Trophoblast cell (in vitro differentiated cells and primary cell): ENCODE measurements around the gene CD2AP.

ENCODE experiments used
- DNase-seq, 2 donors: peaks; one replicate each; pipeline ENCODE4 v3.0.0-alpha.2; 2016
- H2AFZ ChIP-seq: 2 replicates; pipeline ENCODE4 v1.6.1; 2013; ENCODE audit warnings: low read length, moderate library complexity, mild to moderate bottlenecking; ENCODE audit not compliant: insufficient read depth, poor library complexity
- H2AK5ac ChIP-seq: 2 replicates; pipeline ENCODE4 v1.6.1; 2013; ENCODE audit warnings: mild to moderate bottlenecking, low read length
- H2BK120ac ChIP-seq: 2 replicates; pipeline ENCODE4 v1.6.1; 2013; ENCODE audit warnings: low read length, mild to moderate bottlenecking, moderate library complexity; ENCODE audit not compliant: insufficient read depth, poor library complexity
- H2BK12ac ChIP-seq: 2 replicates; pipeline ENCODE4 v1.6.1; 2013; ENCODE audit warnings: mild to moderate bottlenecking, low read length, moderate library complexity
- H2BK5ac ChIP-seq: 2 replicates; pipeline ENCODE4 v1.6.1; 2013; ENCODE audit warnings: low read length, low read depth, moderate library complexity, mild to moderate bottlenecking; ENCODE audit not compliant: poor library complexity
- H3K14ac ChIP-seq: 2 replicates; pipeline ENCODE4 v1.6.1; 2013; ENCODE audit warnings: mild to moderate bottlenecking, low read length
- H3K18ac ChIP-seq: 2 replicates; pipeline ENCODE4 v1.6.1; 2013; ENCODE audit warnings: mild to moderate bottlenecking, low read length
- H3K23ac ChIP-seq: 2 replicates; pipeline ENCODE4 v1.6.1; 2013; ENCODE audit warnings: low read length
- H3K27ac ChIP-seq: 2 replicates; pipeline ENCODE4 v1.5.1; 2013; ENCODE audit warnings: low read depth, mild to moderate bottlenecking, inconsistent platforms, low read length, moderate library complexity
- H3K27me3 ChIP-seq: 2 replicates; pipeline ENCODE4 v1.6.1; 2013; ENCODE audit warnings: inconsistent platforms, mild to moderate bottlenecking, low read length, moderate library complexity; ENCODE audit not compliant: insufficient read depth
- H3K36me3 ChIP-seq, 2 experiments: 1 replicate in 1 of 2; 2 replicates in 1 of 2; pipeline ENCODE4 v1.6.1; 2013; ENCODE audit warnings: low read length in 2 of 2, mild to moderate bottlenecking in 2 of 2, moderate library complexity in 1 of 2; ENCODE audit not compliant: insufficient read depth in 2 of 2, control insufficient read depth in 1 of 2
- H3K4ac ChIP-seq: 2 replicates; pipeline ENCODE4 v1.6.1; 2013; ENCODE audit warnings: low read depth, mild to moderate bottlenecking, low read length, moderate library complexity
- H3K4me1 ChIP-seq, 2 experiments: 1 replicate in 1 of 2; 2 replicates in 1 of 2; pipeline ENCODE4 v1.6.1; 2013; ENCODE audit warnings: low read length in 2 of 2, mild to moderate bottlenecking in 2 of 2, moderate library complexity in 1 of 2; ENCODE audit not compliant: insufficient read depth in 2 of 2, control insufficient read depth in 1 of 2
- H3K4me2 ChIP-seq: 2 replicates; pipeline ENCODE4 v1.6.1; 2013; ENCODE audit warnings: inconsistent platforms, mild to moderate bottlenecking, low read length, moderate library complexity
- H3K4me3 ChIP-seq: 2 replicates; pipeline ENCODE4 v1.5.1; 2013; ENCODE audit warnings: mild to moderate bottlenecking, low read depth, low read length, inconsistent platforms
- H3K79me1 ChIP-seq: one replicate; pipeline ENCODE4 v1.6.1; 2013; ENCODE audit warnings: low read length
- H3K79me2 ChIP-seq: 2 replicates; pipeline ENCODE4 v1.6.1; 2013; ENCODE audit warnings: low read length, mild to moderate bottlenecking; ENCODE audit not compliant: control insufficient read depth, insufficient read depth, poor library complexity
- H3K9ac ChIP-seq: 2 replicates; pipeline ENCODE4 v1.6.1; 2013; ENCODE audit warnings: mild to moderate bottlenecking, low read length
- H3K9me3 ChIP-seq: 2 replicates; pipeline ENCODE4 v1.6.1; 2013; ENCODE audit warnings: low read depth, mild to moderate bottlenecking, control low read depth, inconsistent platforms, low read length; ENCODE audit not compliant: insufficient read depth
- H4K12ac ChIP-seq: 2 replicates; pipeline ENCODE4 v1.6.1; 2013; ENCODE audit warnings: low read depth, mild to moderate bottlenecking, low read length, moderate library complexity
- H4K8ac ChIP-seq: 2 replicates; pipeline ENCODE4 v1.6.1; 2013; ENCODE audit warnings: low read depth, mild to moderate bottlenecking, low read length, moderate library complexity
- H4K91ac ChIP-seq: one replicate; pipeline ENCODE4 v1.6.1; 2013; ENCODE audit warnings: low read depth, mild to moderate bottlenecking, low read length, moderate library complexity
- WGBS: extraction: QIAGEN DNeasy Blood & Tissue Kit; methylation state at CpG from one replicate; pipeline ENCODE4 v1.1.7; 2013; ENCODE audit warnings: missing lambda C conversion rate; ENCODE audit not compliant: insufficient read length, insufficient coverage; ENCODE audit errors: extremely low coverage; 5-methylcytosine and 5-hydroxymethylcytosine counted together

CD2AP gene

DNA sequence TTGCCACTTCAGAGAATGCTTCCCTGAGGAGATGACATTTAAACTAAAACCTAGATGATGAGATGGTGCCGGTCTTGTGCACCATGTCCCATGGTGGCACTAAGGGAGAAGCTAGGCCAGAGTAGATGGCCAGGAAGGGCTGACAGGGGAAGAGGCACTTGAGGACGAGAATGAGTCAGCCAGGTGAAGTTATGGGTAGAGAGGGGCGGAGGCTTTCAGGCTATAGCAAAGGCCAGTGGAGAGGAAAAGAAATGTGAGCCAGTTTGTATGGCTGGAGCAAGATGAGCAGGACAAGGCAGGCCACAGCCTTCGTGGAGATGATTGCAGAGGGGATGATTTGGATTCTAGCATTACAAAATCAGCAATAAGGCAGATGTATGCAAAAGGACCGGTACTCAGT lies 176.1 kb downstream of the CD2AP start:
- Histone ChIP-seq H3K9me3 (no peaks in the 10 kb centered on the region), H4K91ac (no peak overlapping the region), H2BK120ac (no peak overlapping the region), H3K9ac (no peak overlapping the region), H2BK12ac (no peak overlapping the region), H3K23ac (no peak overlapping the region), H3K4ac (no peak overlapping the region), H2AFZ (no peak overlapping the region), H4K8ac (no peak overlapping the region), H3K14ac (no peak overlapping the region), H3K4me2 (no peak overlapping the region), H3K4me1 (peaks cover 5 to 6% of the 10 kb centered on the region in 2 experiments), H2AK5ac (no peak overlapping the region), H2BK5ac (no peak overlapping the region), H3K18ac (no peak overlapping the region), H3K36me3 (no peaks in the 10 kb centered on the region), H3K27me3 (no peaks in the 10 kb centered on the region), H3K27ac (no peak overlapping the region), H3K79me1 (no peaks in the 10 kb centered on the region), H3K4me3 (no peak overlapping the region), H3K79me2 (no peaks in the 10 kb centered on the region), H4K12ac (no peak overlapping the region)
- no peak for DNase-seq
- WGBS = no CpG with 5 or more reads among the region's 5 CpGs

DNA sequence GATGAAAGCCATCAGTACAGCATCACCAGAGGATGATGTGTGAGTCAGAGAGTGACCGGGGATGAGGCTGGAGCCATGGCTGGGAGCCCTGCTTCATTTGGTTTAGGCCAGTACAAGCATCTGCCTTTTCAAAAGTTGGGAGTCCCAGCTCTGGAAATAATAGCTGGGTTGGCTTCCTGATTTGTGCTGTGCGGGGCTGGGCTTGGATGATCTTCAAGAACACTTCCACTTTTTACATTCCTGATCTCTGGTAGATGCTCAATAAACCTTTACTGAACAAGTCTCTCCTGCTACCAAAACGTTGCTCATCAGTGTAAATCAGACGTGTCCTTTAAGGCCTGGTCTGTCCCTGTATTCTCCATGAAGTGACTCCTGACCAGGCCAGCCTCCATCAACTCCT lies 176.7 kb downstream of the CD2AP start:
- peaks cover 5 to 6% of the 10 kb centered on the region in 2 experiments for H3K4me1 ChIP-seq
- H2BK5ac ChIP-seq = no peak overlapping the region
- H3K4me3 ChIP-seq = no peak overlapping the region
- no peak overlapping the region for H3K9ac ChIP-seq
- H3K18ac ChIP-seq = no peak overlapping the region
- H3K23ac ChIP-seq = no peak overlapping the region
- no peak overlapping the region for H2BK120ac ChIP-seq
- no peaks in the 10 kb centered on the region for H3K9me3 ChIP-seq
- no peak overlapping the region for H4K12ac ChIP-seq
- H2BK12ac ChIP-seq = no peak overlapping the region
- no CpG with 5 or more reads among the region's 4 CpGs for WGBS
- H3K4me2 ChIP-seq = no peak overlapping the region
- H2AFZ ChIP-seq = no peak overlapping the region
- no peaks in the 10 kb centered on the region for H3K27me3 ChIP-seq
- DNase-seq = no peak
- no peak overlapping the region for H3K14ac ChIP-seq
- H3K27ac ChIP-seq = no peak overlapping the region
- H3K79me1 ChIP-seq = no peaks in the 10 kb centered on the region
- H4K8ac ChIP-seq = no peak overlapping the region
- no peak overlapping the region for H4K91ac ChIP-seq
- H2AK5ac ChIP-seq = no peak overlapping the region
- no peak overlapping the region for H3K4ac ChIP-seq
- H3K36me3 ChIP-seq = no peaks in the 10 kb centered on the region
- no peaks in the 10 kb centered on the region for H3K79me2 ChIP-seq

DNA sequence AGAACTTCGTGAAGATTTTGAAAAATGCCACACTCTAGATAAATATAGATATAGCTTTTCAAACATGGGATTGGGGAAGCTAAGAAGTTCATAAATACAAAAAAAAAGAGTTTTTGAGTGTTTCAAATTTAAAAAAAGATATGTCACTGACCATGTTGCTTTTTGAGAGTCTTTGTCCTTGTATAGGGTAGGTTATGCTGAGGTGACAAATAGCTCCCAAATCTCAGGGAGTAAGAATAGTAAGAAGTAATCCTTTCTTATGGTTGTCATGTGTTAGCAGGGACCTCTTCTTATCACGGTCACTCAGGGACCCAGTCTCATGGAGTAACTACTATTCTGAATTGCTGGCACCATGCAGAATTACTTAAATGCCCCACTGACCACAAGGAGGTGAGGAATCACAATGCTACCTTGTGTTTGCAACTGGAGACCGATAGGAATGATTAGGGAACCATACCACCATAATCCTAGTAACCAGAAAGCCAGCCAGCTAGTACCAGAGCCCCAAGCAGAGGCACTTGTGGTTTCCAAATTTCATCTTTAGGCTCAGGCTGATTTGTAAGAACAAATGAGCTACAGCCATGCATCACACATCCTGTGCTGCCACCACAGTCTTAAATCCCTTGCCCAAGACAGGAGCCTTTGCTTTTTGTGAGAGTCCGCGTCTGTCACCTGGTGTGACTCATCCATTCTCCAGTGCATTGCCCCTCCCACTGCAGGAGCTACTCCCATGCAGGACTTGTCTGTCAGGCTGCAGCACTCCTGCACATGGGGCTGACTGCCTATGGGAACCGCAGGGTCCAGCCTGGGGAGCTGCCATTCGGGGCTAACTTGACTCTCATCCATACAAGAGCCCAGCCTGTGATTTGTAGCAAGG lies 178.4 kb downstream of the CD2AP start:
- Histone ChIP-seq H3K4me2 (peak overlapping the region; percentile 5), H3K9ac (no peak overlapping the region), H2BK120ac (no peak overlapping the region), H3K9me3 (no peaks in the 10 kb centered on the region), H2BK5ac (no peak overlapping the region), H4K91ac (no peak overlapping the region), H3K23ac (no peak overlapping the region), H3K4ac (no peak overlapping the region), H3K79me2 (no peaks in the 10 kb centered on the region), H3K14ac (no peak overlapping the region), H3K4me1 (peaks cover 7 to 10% of the 10 kb centered on the region in 2 experiments), H4K8ac (no peak overlapping the region), H3K27me3 (no peaks in the 10 kb centered on the region), H3K36me3 (no peaks in the 10 kb centered on the region), H4K12ac (no peak overlapping the region), H2BK12ac (no peak overlapping the region), H3K79me1 (no peaks in the 10 kb centered on the region), H2AK5ac (no peak overlapping the region), H3K27ac (no peak overlapping the region), H3K18ac (no peak overlapping the region), H3K4me3 (no peak overlapping the region), H2AFZ (no peak overlapping the region)
- WGBS = no CpG with 5 or more reads among the region's 7 CpGs
- DNase-seq = peak; percentile 59 to 75

DNA sequence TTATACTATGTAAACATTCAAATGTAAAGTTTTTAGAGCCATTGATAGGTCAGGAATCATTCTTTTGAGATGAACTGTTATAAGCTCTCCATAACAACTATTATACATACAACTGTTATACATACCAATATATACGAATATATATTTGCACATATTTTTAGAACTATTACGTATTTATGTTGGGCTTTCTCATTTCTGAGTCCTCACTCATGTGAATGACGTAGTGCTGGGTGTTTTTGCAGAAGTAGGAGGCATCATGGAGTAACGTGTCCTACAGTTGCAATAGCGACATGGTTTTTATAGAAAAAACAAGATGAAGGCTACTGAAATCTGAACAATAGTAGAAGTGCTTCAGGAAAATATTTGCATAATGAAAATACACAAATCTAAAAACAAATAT lies 184.4 kb downstream of the CD2AP start:
- H3K14ac ChIP-seq = no peak overlapping the region
- H3K36me3 ChIP-seq = no peaks in the 10 kb centered on the region
- peaks cover 4% of the 10 kb centered on the region for H3K79me1 ChIP-seq
- no peak overlapping the region for H4K12ac ChIP-seq
- H3K79me2 ChIP-seq = no peaks in the 10 kb centered on the region
- no peak overlapping the region for H4K91ac ChIP-seq
- H3K27me3 ChIP-seq = no peaks in the 10 kb centered on the region
- no peak overlapping the region for H3K4ac ChIP-seq
- H3K9ac ChIP-seq = no peak overlapping the region
- no peak overlapping the region for H3K27ac ChIP-seq
- H2AFZ ChIP-seq = no peak overlapping the region
- peaks cover 4 to 8% of the 10 kb centered on the region in 2 experiments for H3K4me1 ChIP-seq
- no peak overlapping the region for H2BK120ac ChIP-seq
- no peak for DNase-seq
- H4K8ac ChIP-seq = no peak overlapping the region
- H3K23ac ChIP-seq = no peak overlapping the region
- no peak overlapping the region for H3K4me3 ChIP-seq
- no peak overlapping the region for H2BK12ac ChIP-seq
- H2AK5ac ChIP-seq = no peak overlapping the region
- no peak overlapping the region for H3K18ac ChIP-seq
- H2BK5ac ChIP-seq = no peak overlapping the region
- H3K4me2 ChIP-seq = no peak overlapping the region
- no CpG with 5 or more reads among the region's 5 CpGs for WGBS
- H3K9me3 ChIP-seq = no peaks in the 10 kb centered on the region
